Naive thymus-derived CD4-positive, alpha-beta T cell (primary cell): ENCODE data around the gene CLK1. TPM values are rescaled to one million over a fixed set of nuclear protein-coding genes. Genes with fewer than 3 reads are reported as not detected.
"Not testable (repeated sequence)": the region's sequence is repeated elsewhere in the genome, so short reads cannot be mapped to it uniquely, and the experiment has no call there.

Experiments
- ATAC-seq: fragments of 150-1000 bp; cut with Tn5 transposase; 2 replicates; pipeline ENCODE4 v1.10.0; 2021; ENCODE audit warnings: mild to moderate bottlenecking, moderate library complexity
- CTCF ChIA-PET: fragments of 350-600 bp; sonication (Branson Sonifier 250); formaldehyde crosslinking; loops from one replicate; lab custom pipeline; 2021; ENCODE audit warnings: antibody characterized with exemption; lab: Charles Lee
- POLR2A ChIA-PET: fragments of 350-600 bp; sonication (Branson Sonifier 250); formaldehyde crosslinking; loops from one replicate; lab custom pipeline; 2021; ENCODE audit warnings: antibody characterized with exemption, inconsistent platforms; lab: Charles Lee
- DNase-seq, 9 donors: peaks; one replicate each; pipeline versions ENCODE4 v3.0.0 to v3.0.0-alpha.2; 2020 to 2022; ENCODE audit warnings: mixed read lengths in 1 of 9
- H3K27ac ChIP-seq: one replicate; pipeline ENCODE4 v1.7.0; 2013; ENCODE audit warnings: mild to moderate bottlenecking, low read depth, low read length, moderate library complexity
- H3K27me3 ChIP-seq, 2 donors: one replicate each; pipeline ENCODE4 v1.7.0; 2013; ENCODE audit warnings: low read length in 2 of 2, mild to moderate bottlenecking in 2 of 2, moderate library complexity in 2 of 2; ENCODE audit not compliant: control insufficient read depth in 2 of 2, insufficient read depth in 2 of 2
- H3K36me3 ChIP-seq, 3 experiments: 1 replicate in 2 of 3; 2 replicates in 1 of 3; pipeline ENCODE4 v1.7.0; 2013; ENCODE audit warnings: low read length in 3 of 3, mild to moderate bottlenecking in 3 of 3, moderate library complexity in 1 of 3; ENCODE audit not compliant: insufficient read depth in 3 of 3, control insufficient read depth in 2 of 3
- H3K4me1 ChIP-seq, 2 donors: one replicate each; pipeline ENCODE4 v1.7.0; 2013; ENCODE audit warnings: low read length in 2 of 2, mild to moderate bottlenecking in 2 of 2, moderate library complexity in 1 of 2; ENCODE audit not compliant: control insufficient read depth in 2 of 2, insufficient read depth in 2 of 2
- H3K4me3 ChIP-seq: 2 replicates; pipeline ENCODE4 v1.7.0; 2013; ENCODE audit warnings: mild to moderate bottlenecking, low read length
- H3K9me3 ChIP-seq, 3 experiments: 1 replicate in 2 of 3; 2 replicates in 1 of 3; pipeline ENCODE4 v1.7.0; 2013; ENCODE audit warnings: low read length in 3 of 3; ENCODE audit not compliant: control insufficient read depth in 2 of 3
- H3K27ac Mint-ChIP-seq, 9 donors: one replicate each; pipeline ENCODE4 v1.8.0; 2020 to 2022; ENCODE audit warnings: mixed read lengths in 9 of 9, mild to moderate bottlenecking in 8 of 9, moderate library complexity in 5 of 9, inconsistent platforms in 2 of 9
- H3K27me3 Mint-ChIP-seq, 5 donors: one replicate each; pipeline ENCODE4 v1.8.0; 2021 to 2022; ENCODE audit warnings: mixed read lengths in 5 of 5, mild to moderate bottlenecking in 1 of 5
- H3K36me3 Mint-ChIP-seq, 5 donors: one replicate each; pipeline ENCODE4 v1.8.0; 2020 to 2022; ENCODE audit warnings: mixed read lengths in 5 of 5, mild to moderate bottlenecking in 3 of 5, inconsistent platforms in 1 of 5
- H3K4me1 Mint-ChIP-seq, 7 donors: one replicate each; pipeline ENCODE4 v1.8.0; 2020 to 2022; ENCODE audit warnings: mixed read lengths in 7 of 7, mild to moderate bottlenecking in 3 of 7, inconsistent platforms in 1 of 7
- H3K4me3 Mint-ChIP-seq, 10 donors: one replicate each; pipeline ENCODE4 v1.8.0; 2020 to 2022; ENCODE audit warnings: mild to moderate bottlenecking in 10 of 10, mixed read lengths in 10 of 10, moderate library complexity in 6 of 10, inconsistent platforms in 2 of 10
- H3K9me3 Mint-ChIP-seq, 11 donors: one replicate each; pipeline ENCODE4 v1.8.0; 2020 to 2022; ENCODE audit warnings: mixed read lengths in 11 of 11, mild to moderate bottlenecking in 4 of 11, inconsistent platforms in 1 of 11, moderate library complexity in 1 of 11
- intact Hi-C, 2 donors: fragments of 100-400 bp; cut with micrococcal nuclease; formaldehyde crosslinking; loops; one replicate each; pipeline ENCODE4 v1.15.1; 2023
- polyA plus RNA-seq, 2 donors: library from polyadenylated mRNA; unstranded; fragments of 300-500 nt; fragmentation: Illumina TruSeq; gene quantifications; one replicate each; pipeline ENCODE4 v1.2.3, GENCODE V29; 2021
- total RNA-seq, 6 experiments: library from RNA in 5 of 6; stranded (reverse) in 5 of 6; gene quantifications; 1 replicate in 5 of 6; 2 replicates in 1 of 6; pipeline ENCODE4 v1.2.3 and lab custom pipeline; 2021 to 2026

CLK1 gene
- total and polyA plus RNA-seq, 7 experiments from 2014 or later = 24.8 to 974 (median 471) TPM

- H3K36me3 ChIP-seq = peaks cover 46 to 81% (median 70%) of the 10 kb centered on the region in 3 experiments
- H3K4me3 ChIP-seq, H3K27me3 Mint-ChIP-seq, DNase-seq, CTCF ChIA-PET, H3K9me3 ChIP-seq, ATAC-seq, H3K4me3 Mint-ChIP-seq, H3K4me1 ChIP-seq, H3K27ac ChIP-seq, H3K27me3 ChIP-seq, H3K9me3 Mint-ChIP-seq: not testable (repeated sequence)
- peaks cover 24 to 43% (median 29%) of the 10 kb centered on the region in 7 donors for H3K4me1 Mint-ChIP-seq
- peak overlapping the region in 2 of 9 donors; percentile 56 to 60 for H3K27ac Mint-ChIP-seq
- POLR2A ChIA-PET = interaction anchor here (1.0 to 5.7 kb wide), 5 partner anchors 9 to 284 kb away, joined by 3 to 30 read pairs (median 4); partner anchors contain the start of genes CLK1, NIF3L1 and PPIL3
- peaks cover 26 to 62% (median 44%) of the 10 kb centered on the region in 5 donors for H3K36me3 Mint-ChIP-seq
- intact Hi-C loops = loop anchor here in 1 of 2 donors (10.0 kb wide), 1 partner anchor 244 kb away; no protein-coding TSS in a partner anchor
These were observed 45.7 kb downstream of the CLK1 start for GRCh38 chr2:200818732-200819131.

GRCh38 chr2:200814917-200815316 is 49.5 kb downstream of the CLK1 start:
- peak overlapping the region; percentile 19 for H3K27ac ChIP-seq
- H3K27me3 ChIP-seq = no peaks in the 10 kb centered on the region
- no peak for ATAC-seq
- Mint-ChIP-seq H3K27me3 (peaks cover 0 to 2% (median 0%) of the 10 kb centered on the region in 5 donors), H3K4me3 (peak overlapping the region in 5 of 10 donors; percentile 16 to 80 (median 45)), H3K4me1 (peaks cover 34 to 60% (median 54%) of the 10 kb centered on the region in 7 donors), H3K27ac (peak overlapping the region in 6 of 9 donors; percentile 3 to 96 (median 66)), H3K36me3 (peaks cover 18 to 46% (median 38%) of the 10 kb centered on the region in 5 donors), H3K9me3 (peaks cover 0 to 3% (median 0%) of the 10 kb centered on the region in 11 donors)
- DNase-seq = no peak
- CTCF ChIA-PET = no interaction called here
- H3K36me3 ChIP-seq = peaks cover 46 to 65% (median 55%) of the 10 kb centered on the region in 3 experiments
- no peak overlapping the region for H3K4me3 ChIP-seq
- no peaks in the 10 kb centered on the region for H3K9me3 ChIP-seq
- peaks cover 19 to 24% of the 10 kb centered on the region in 2 donors for H3K4me1 ChIP-seq
- POLR2A ChIA-PET = interaction anchor here (1.0 to 3.2 kb wide), 6 partner anchors 10 to 302 kb away, joined by 3 to 36 read pairs (median 6); partner anchors contain the start of gene CLK1
- intact Hi-C loops = loop anchor here (5.0 to 10.0 kb wide), 5 partner anchors 240 to 1452 kb away; partner anchors contain the start of genes KCTD18 (in 2 of the 2), CASP10 (in 1 of the 2) and NOP58 (in 1 of the 2)

DNA sequence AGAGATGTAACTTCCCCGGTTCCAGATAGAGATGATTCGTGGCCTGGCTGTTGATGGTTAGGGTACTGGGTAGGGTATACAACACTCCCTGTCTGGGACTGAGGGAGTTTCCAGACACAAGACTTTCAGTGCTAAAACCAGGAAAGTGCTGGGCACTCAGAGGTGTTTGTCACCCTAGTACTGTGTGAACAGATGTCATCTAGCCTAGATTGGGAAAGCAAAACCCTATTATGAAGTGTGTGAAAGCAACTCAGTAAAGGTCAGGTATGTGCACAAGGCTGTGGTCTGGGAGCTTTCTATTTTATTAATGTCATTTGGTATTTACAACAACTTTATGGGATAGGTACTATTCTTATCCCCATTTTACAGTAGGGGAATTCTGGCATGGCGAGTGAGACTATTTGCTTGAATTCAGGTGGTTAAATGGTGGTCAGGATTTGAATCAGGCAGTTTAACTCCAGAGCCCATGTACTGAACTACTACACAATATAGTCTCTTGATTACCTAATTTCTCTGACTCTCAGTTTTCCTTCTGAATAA is 50.1 kb downstream of the CLK1 start:
- Histone ChIP-seq H3K4me1 (peaks cover 19 to 24% of the 10 kb centered on the region in 2 donors), H3K36me3 (peaks cover 46 to 59% (median 51%) of the 10 kb centered on the region in 3 experiments), H3K9me3 (no peaks in the 10 kb centered on the region), H3K27me3 (no peaks in the 10 kb centered on the region), H3K4me3 (no peak overlapping the region), H3K27ac (peak overlapping the region; percentile 99)
- peak overlapping the region in 8 of 9 donors; percentile 3 to 96 (median 76) for H3K27ac Mint-ChIP-seq
- POLR2A ChIA-PET = interaction anchor here (0.7 to 3.2 kb wide), 11 partner anchors 10 to 302 kb away, joined by 3 to 36 read pairs (median 4); partner anchors contain the start of genes CLK1, NIF3L1 and PPIL3
- intact Hi-C loops = loop anchor here (5.0 to 10.0 kb wide), 5 partner anchors 240 to 1453 kb away; partner anchors contain the start of genes KCTD18 (in 2 of the 2), CASP10 (in 1 of the 2) and NOP58 (in 1 of the 2)
- DNase-seq (peak in 1 of 9 donors; percentile 28), ATAC-seq (no peak)
- CTCF ChIA-PET = interaction anchor here (0.5 kb wide), 1 partner anchor 146 kb away, joined by 5 read pairs; no protein-coding TSS in a partner anchor
- H3K9me3 Mint-ChIP-seq = peaks cover 0 to 3% (median 0%) of the 10 kb centered on the region in 11 donors
- H3K36me3 Mint-ChIP-seq = peaks cover 18 to 46% (median 40%) of the 10 kb centered on the region in 5 donors
- H3K27me3 Mint-ChIP-seq = peaks cover 0 to 2% (median 0%) of the 10 kb centered on the region in 5 donors
- H3K4me3 Mint-ChIP-seq = peak overlapping the region; percentile 14 to 80 (median 36)
- H3K4me1 Mint-ChIP-seq = peaks cover 35 to 64% (median 56%) of the 10 kb centered on the region in 7 donors

GRCh38 chr2:200812122-200813022 is 52.1 kb downstream of the CLK1 start:
- H3K4me1 Mint-ChIP-seq = peaks cover 32 to 56% (median 53%) of the 10 kb centered on the region in 7 donors
- intact Hi-C loops = loop anchor here (5.0 to 10.0 kb wide), 5 partner anchors 238 to 1455 kb away; partner anchors contain the start of genes KCTD18 (in 2 of the 2), CASP10 (in 1 of the 2) and NOP58 (in 1 of the 2)

GRCh38 chr2:200811333-200812121 is 52.9 kb downstream of the CLK1 start, which contains the start of gene BZW1:
Gene BZW1 (plus strand): TSS chr2:200811910. CDS start chr2:200813218, 1,308 bp downstream.
- peak within 1 kb of the TSS; percentile 89 to 99 (median 98) for H3K4me3 Mint-ChIP-seq
- DNase-seq = peak; percentile 92 to 99 (median 98)
- peaks cover 0 to 2% (median 0%) of the 10 kb centered on the region in 5 donors for H3K27me3 Mint-ChIP-seq
- Histone ChIP-seq H3K4me1 (peaks cover 19 to 24% of the 10 kb centered on the region in 2 donors), H3K27ac (peak within 1 kb of the TSS; percentile 99), H3K27me3 (no peaks in the 10 kb centered on the region), H3K4me3 (peak within 1 kb of the TSS; percentile 89), H3K9me3 (no peaks in the 10 kb centered on the region), H3K36me3 (peaks cover 23 to 31% (median 24%) of the 10 kb centered on the region in 3 experiments)
- H3K27ac Mint-ChIP-seq = peak within 1 kb of the TSS; percentile 91 to 99 (median 98)
- peak; percentile 91 for ATAC-seq
- ChIA-PET CTCF (interaction anchor here (0.8 kb wide), 1 partner anchor 99 kb away, joined by 3 read pairs; no protein-coding TSS in a partner anchor), POLR2A (interaction anchor here (0.5 to 2.3 kb wide), 15 partner anchors 16 to 969 kb away, joined by 3 to 39 read pairs (median 4); partner anchors contain the start of genes ALS2, CASP10, CLK1 and NIF3L1)
- intact Hi-C loops = loop anchor here (1.0 to 10.0 kb wide), 22 partner anchors 53 to 1456 kb away; partner anchors contain the start of genes C2orf69 (in 2 of the 2), CLK1 (in 2 of the 2), HYCC2 (in 2 of the 2) and KCTD18 (in 2 of the 2)
- H3K9me3 Mint-ChIP-seq = peaks cover 0 to 3% (median 0%) of the 10 kb centered on the region in 11 donors
- peaks cover 30 to 56% (median 48%) of the 10 kb centered on the region in 7 donors for H3K4me1 Mint-ChIP-seq
- H3K36me3 Mint-ChIP-seq = peaks cover 11 to 29% (median 26%) of the 10 kb centered on the region in 5 donors

More at GRCh38 chr2:200812122-200813022, 52.1 kb downstream of the CLK1 start:
- H3K4me3 ChIP-seq = peak overlapping the region; percentile 89
- Mint-ChIP-seq H3K27me3 (peaks cover 0 to 2% (median 0%) of the 10 kb centered on the region in 5 donors), H3K27ac (peak overlapping the region; percentile 91 to 99 (median 98)), H3K4me3 (peak overlapping the region; percentile 89 to 99 (median 98)), H3K36me3 (peaks cover 11 to 34% (median 29%) of the 10 kb centered on the region in 5 donors), H3K9me3 (peaks cover 0 to 3% (median 0%) of the 10 kb centered on the region in 11 donors)
- ATAC-seq = peak; percentile 36
- ChIA-PET CTCF (no interaction called here), POLR2A (interaction anchor here (0.6 to 2.3 kb wide), 11 partner anchors 38 to 420 kb away, joined by 3 to 39 read pairs (median 5); partner anchors contain the start of genes CASP10, CLK1, NIF3L1 and PPIL3)
- H3K27me3 ChIP-seq = no peaks in the 10 kb centered on the region
- H3K27ac ChIP-seq = peak overlapping the region; percentile 99
- H3K4me1 ChIP-seq = peaks cover 19 to 24% of the 10 kb centered on the region in 2 donors
- DNase-seq = peak in 4 of 9 donors; percentile 8 to 79 (median 48)
- no peaks in the 10 kb centered on the region for H3K9me3 ChIP-seq
- H3K36me3 ChIP-seq = peaks cover 32 to 39% (median 32%) of the 10 kb centered on the region in 3 experiments
